Measurements from ENCODE around the gene MPEG1. TPM values are rescaled to one million over a fixed set of nuclear protein-coding genes. Genes with fewer than 3 reads are reported as not detected.
A peak's percentile ranks its signal among the peaks of the same experiment; 100 is the strongest.

The MPEG1 gene
- polyA plus RNA-seq, 4 donors: 1.8 to 40.1 (median 7.6) TPM

GRCh38 chr11:59214141-59214893 is 1.6 kb upstream of the MPEG1 start:
- Histone ChIP-seq H3K4me1 (ENCODE audit: control insufficient read depth in 3 of 3, insufficient read depth in 2 of 3, low read depth in 1 of 3, low read length in 2 of 3) (peaks cover 0 to 2% (median 0%) of the 10 kb centered on the region in 3 donors), H3K4me3 (ENCODE audit: low read depth in 1 of 3, low read length in 3 of 3) (no peak overlapping the region), H3K9me3 (ENCODE audit: control insufficient read depth in 2 of 2, insufficient read depth in 1 of 2, low read depth in 1 of 2, low read length in 1 of 2) (no peaks in the 10 kb centered on the region), H3K27ac (ENCODE audit: low read depth in 1 of 3, low read length in 2 of 3) (no peak overlapping the region), H3K36me3 (ENCODE audit: control insufficient read depth in 3 of 3, insufficient read depth in 2 of 3, low read depth in 1 of 3, low read length in 3 of 3) (peaks cover 0 to 8% (median 3%) of the 10 kb centered on the region in 3 donors), H3K27me3 (ENCODE audit: control insufficient read depth in 3 of 3, insufficient read depth in 3 of 3, low read length in 3 of 3) (no peaks in the 10 kb centered on the region)
- WGBS, 3 donors: 83 to 90% (median 84%) methylated on average over 2 of the region's 2 CpGs
- no peak for DNase-seq
- no peak for FAIRE-seq

GRCh38 chr11:59212222-59212621 is 505 bp downstream of the MPEG1 start:
- Histone ChIP-seq H3K4me1 (ENCODE audit: control insufficient read depth in 3 of 3, insufficient read depth in 2 of 3, low read depth in 1 of 3, low read length in 2 of 3) (peaks cover 0 to 4% (median under 1%) of the 10 kb centered on the region in 3 donors), H3K36me3 (ENCODE audit: control insufficient read depth in 3 of 3, insufficient read depth in 2 of 3, low read depth in 1 of 3, low read length in 3 of 3) (peaks cover 0 to 15% (median 3%) of the 10 kb centered on the region in 3 donors), H3K9me3 (ENCODE audit: control insufficient read depth in 2 of 2, insufficient read depth in 1 of 2, low read depth in 1 of 2, low read length in 1 of 2) (no peaks in the 10 kb centered on the region), H3K27ac (ENCODE audit: low read depth in 1 of 3, low read length in 2 of 3) (peak overlapping the region in 1 of 3 donors; percentile 0), H3K4me3 (ENCODE audit: low read depth in 1 of 3, low read length in 3 of 3) (no peak overlapping the region), H3K27me3 (ENCODE audit: control insufficient read depth in 3 of 3, insufficient read depth in 3 of 3, low read length in 3 of 3) (no peaks in the 10 kb centered on the region)
- FAIRE-seq (no peak), DNase-seq (no peak)
- 83 to 93% (median 83%) methylated on average over 7 of the region's 7 CpGs for WGBS, 3 donors

GRCh38 chr11:59208956-59209355 is 3.8 kb downstream of the MPEG1 start:
- Histone ChIP-seq H3K27me3 (ENCODE audit: control insufficient read depth in 3 of 3, insufficient read depth in 3 of 3, low read length in 3 of 3) (no peaks in the 10 kb centered on the region), H3K36me3 (ENCODE audit: control insufficient read depth in 3 of 3, insufficient read depth in 2 of 3, low read depth in 1 of 3, low read length in 3 of 3) (peaks cover 4 to 44% (median 7%) of the 10 kb centered on the region in 3 donors), H3K27ac (ENCODE audit: low read depth in 1 of 3, low read length in 2 of 3) (no peak overlapping the region), H3K4me1 (ENCODE audit: control insufficient read depth in 3 of 3, insufficient read depth in 2 of 3, low read depth in 1 of 3, low read length in 2 of 3) (peaks cover 0 to 4% (median 0%) of the 10 kb centered on the region in 3 donors), H3K9me3 (ENCODE audit: control insufficient read depth in 2 of 2, insufficient read depth in 1 of 2, low read depth in 1 of 2, low read length in 1 of 2) (no peaks in the 10 kb centered on the region), H3K4me3 (ENCODE audit: low read depth in 1 of 3, low read length in 3 of 3) (peak overlapping the region in 1 of 3 donors; percentile 1)
- 54 to 97% (median 59%) methylated on average over 2 of the region's 2 CpGs for WGBS, 3 donors
- FAIRE-seq: no peak
- no peak for DNase-seq

GRCh38 chr11:59207988-59208451 is 4.7 kb downstream of the MPEG1 start:
- peaks cover 5 to 44% (median 7%) of the 10 kb centered on the region in 3 donors for H3K36me3 ChIP-seq (ENCODE audit: control insufficient read depth in 3 of 3, insufficient read depth in 2 of 3, low read depth in 1 of 3, low read length in 3 of 3)
- peaks cover 0 to 4% (median 0%) of the 10 kb centered on the region in 3 donors for H3K4me1 ChIP-seq (ENCODE audit: control insufficient read depth in 3 of 3, insufficient read depth in 2 of 3, low read depth in 1 of 3, low read length in 2 of 3)
- no peak overlapping the region for H3K27ac ChIP-seq (ENCODE audit: low read depth in 1 of 3, low read length in 2 of 3)
- no peak overlapping the region for H3K4me3 ChIP-seq (ENCODE audit: low read depth in 1 of 3, low read length in 3 of 3)
- FAIRE-seq: no peak
- 12 to 18% (median 14%) methylated on average over 5 of the region's 5 CpGs for WGBS, 3 donors
- H3K27me3 ChIP-seq (ENCODE audit: control insufficient read depth in 3 of 3, insufficient read depth in 3 of 3, low read length in 3 of 3): no peaks in the 10 kb centered on the region
- peak; percentile 58 to 65 for DNase-seq
- H3K9me3 ChIP-seq (ENCODE audit: control insufficient read depth in 2 of 2, insufficient read depth in 1 of 2, low read depth in 1 of 2, low read length in 1 of 2): no peaks in the 10 kb centered on the region

GRCh38 chr11:59206635-59207034 is 6.1 kb downstream of the MPEG1 start:
- H3K27me3 ChIP-seq (ENCODE audit: control insufficient read depth in 3 of 3, insufficient read depth in 3 of 3, low read length in 3 of 3): no peaks in the 10 kb centered on the region
- 60 to 63% (median 61%) methylated on average over 4 of the region's 4 CpGs for WGBS, 3 donors
- H3K36me3 ChIP-seq (ENCODE audit: control insufficient read depth in 3 of 3, insufficient read depth in 2 of 3, low read depth in 1 of 3, low read length in 3 of 3): peaks cover 5 to 47% (median 7%) of the 10 kb centered on the region in 3 donors
- no peaks in the 10 kb centered on the region for H3K9me3 ChIP-seq (ENCODE audit: control insufficient read depth in 2 of 2, insufficient read depth in 1 of 2, low read depth in 1 of 2, low read length in 1 of 2)
- no peak overlapping the region for H3K4me3 ChIP-seq (ENCODE audit: low read depth in 1 of 3, low read length in 3 of 3)
- FAIRE-seq: no peak
- peak; percentile 64 to 66 for DNase-seq
- peak overlapping the region in 1 of 3 donors; percentile 3 for H3K27ac ChIP-seq (ENCODE audit: low read depth in 1 of 3, low read length in 2 of 3)
- peaks cover 0 to 4% (median 0%) of the 10 kb centered on the region in 3 donors for H3K4me1 ChIP-seq (ENCODE audit: control insufficient read depth in 3 of 3, insufficient read depth in 2 of 3, low read depth in 1 of 3, low read length in 2 of 3)

- Histone ChIP-seq H3K4me1 (ENCODE audit: control insufficient read depth in 3 of 3, insufficient read depth in 2 of 3, low read depth in 1 of 3, low read length in 2 of 3) (peaks cover 0 to 9% (median 4%) of the 10 kb centered on the region in 3 donors), H3K27me3 (ENCODE audit: control insufficient read depth in 3 of 3, insufficient read depth in 3 of 3, low read length in 3 of 3) (no peaks in the 10 kb centered on the region), H3K36me3 (ENCODE audit: control insufficient read depth in 3 of 3, insufficient read depth in 2 of 3, low read depth in 1 of 3, low read length in 3 of 3) (peaks cover 5 to 50% (median 7%) of the 10 kb centered on the region in 3 donors), H3K4me3 (ENCODE audit: low read depth in 1 of 3, low read length in 3 of 3) (no peak overlapping the region), H3K9me3 (ENCODE audit: control insufficient read depth in 2 of 2, insufficient read depth in 1 of 2, low read depth in 1 of 2, low read length in 1 of 2) (no peaks in the 10 kb centered on the region), H3K27ac (ENCODE audit: low read depth in 1 of 3, low read length in 2 of 3) (no peak overlapping the region)
- DNase-seq (no peak), FAIRE-seq (no peak)
- WGBS, 3 donors: 84 to 88% (median 87%) methylated on average over 7 of the region's 7 CpGs
These were observed 7.1 kb downstream of the MPEG1 start for GRCh38 chr11:59205648-59206047.

GRCh38 chr11:59204746-59205145 is 8.0 kb downstream of the MPEG1 start:
- no peak overlapping the region for H3K27ac ChIP-seq (ENCODE audit: low read depth in 1 of 3, low read length in 2 of 3)
- FAIRE-seq (no peak), DNase-seq (no peak)
- H3K36me3 ChIP-seq (ENCODE audit: control insufficient read depth in 3 of 3, insufficient read depth in 2 of 3, low read depth in 1 of 3, low read length in 3 of 3): peaks cover 2 to 52% (median 7%) of the 10 kb centered on the region in 3 donors
- no peaks in the 10 kb centered on the region for H3K9me3 ChIP-seq (ENCODE audit: control insufficient read depth in 2 of 2, insufficient read depth in 1 of 2, low read depth in 1 of 2, low read length in 1 of 2)
- H3K4me3 ChIP-seq (ENCODE audit: low read depth in 1 of 3, low read length in 3 of 3): no peak overlapping the region
- H3K27me3 ChIP-seq (ENCODE audit: control insufficient read depth in 3 of 3, insufficient read depth in 3 of 3, low read length in 3 of 3): no peaks in the 10 kb centered on the region
- peaks cover 0 to 9% (median 6%) of the 10 kb centered on the region in 3 donors for H3K4me1 ChIP-seq (ENCODE audit: control insufficient read depth in 3 of 3, insufficient read depth in 2 of 3, low read depth in 1 of 3, low read length in 2 of 3)
- 94 to 97% (median 95%) methylated on average over 3 of the region's 3 CpGs for WGBS, 3 donors

- Histone ChIP-seq H3K27me3 (ENCODE audit: control insufficient read depth in 3 of 3, insufficient read depth in 3 of 3, low read length in 3 of 3) (no peaks in the 10 kb centered on the region), H3K4me1 (ENCODE audit: control insufficient read depth in 3 of 3, insufficient read depth in 2 of 3, low read depth in 1 of 3, low read length in 2 of 3) (peaks cover 0 to 9% (median 2%) of the 10 kb centered on the region in 3 donors), H3K36me3 (ENCODE audit: control insufficient read depth in 3 of 3, insufficient read depth in 2 of 3, low read depth in 1 of 3, low read length in 3 of 3) (peaks cover 2 to 59% (median 14%) of the 10 kb centered on the region in 3 donors), H3K27ac (ENCODE audit: low read depth in 1 of 3, low read length in 2 of 3) (peak overlapping the region in 1 of 3 donors; percentile 1), H3K9me3 (ENCODE audit: control insufficient read depth in 2 of 2, insufficient read depth in 1 of 2, low read depth in 1 of 2, low read length in 1 of 2) (no peaks in the 10 kb centered on the region), H3K4me3 (ENCODE audit: low read depth in 1 of 3, low read length in 3 of 3) (no peak overlapping the region)
- DNase-seq: peak; percentile 38 to 55
- FAIRE-seq: no peak
- WGBS, 3 donors: 55 to 72% (median 66%) methylated on average over 3 of the region's 3 CpGs
These were observed 11.4 kb downstream of the MPEG1 start for GRCh38 chr11:59201353-59201752.
